Fibroblast of lung (primary cell): ENCODE measurements around the gene SH3BP2.

Experiments used
- CTCF ChIP-seq, 2 donors: IDR thresholded peaks in 1 of 2; conservative IDR thresholded peaks in 1 of 2; 1 replicate in 1 of 2; 2 replicates in 1 of 2; pipeline ENCODE4 v1.5.1; 2011 to 2012; ENCODE audit warnings: low read length in 2 of 2, control low read depth in 1 of 2, inconsistent platforms in 1 of 2, low read depth in 1 of 2, mild to moderate bottlenecking in 1 of 2
- EZH2 ChIP-seq: IDR thresholded peaks from 2 replicates; pipeline ENCODE4 v1.5.1; 2012; ENCODE audit warnings: low read length, control low read depth, mild to moderate bottlenecking; ENCODE audit errors: missing control alignments

GRCh38 chr4:2771264-2771663, 21.6 kb upstream of the SH3BP2 start:
- TF ChIP-seq CTCF (conservative IDR thresholded peaks at IDR 0.05 in 1 of 2, IDR thresholded peaks at IDR 0.05 in 1 of 2; ENCODE audit: low read depth in 1 of 2, low read length in 2 of 2) (no peak), EZH2 (no peak)
